A549 (cell line): ENCODE measurements around the gene FHIT.

Experiments
- EP300 ChIP-seq, 2 experiments: fragments of >200 bp; sonication (Bioruptor Twin); formaldehyde crosslinking; IDR thresholded peaks; 2 replicates in 1 of 2; 3 replicates in 1 of 2; pipeline ENCODE4 v1.6.1; 2016 to 2017
- ESRRA ChIP-seq: fragments of 150-350 bp; IDR thresholded peaks from 2 replicates; pipeline ENCODE4 v1.6.1; 2014; ENCODE audit warnings: mild to moderate bottlenecking, low read length, borderline replicate concordance
- HDAC2 ChIP-seq: fragments of 200-600 bp; sonication (generic); IDR thresholded peaks from 2 replicates; pipeline ENCODE4 v1.6.1; 2016
- JUN ChIP-seq, 2 experiments: fragments of >200 bp; sonication (Bioruptor Twin); formaldehyde crosslinking; IDR thresholded peaks; 2 replicates in 1 of 2; 3 replicates in 1 of 2; pipeline ENCODE4 v1.6.1; 2016 to 2017
- POLR2A ChIP-seq: IDR thresholded peaks from 2 replicates; pipeline ENCODE4 v1.6.1; 2012; ENCODE audit warnings: mild to moderate bottlenecking, low read length
- RARB ChIP-seq: fragments of 250-450 bp; sonication (Bioruptor Pico); IDR thresholded peaks from 2 replicates; pipeline ENCODE4 v1.8.0; 2021; ENCODE audit warnings: mild to moderate bottlenecking, moderate library complexity
- SMC3 ChIP-seq: fragments of >200 bp; sonication (Bioruptor Twin); formaldehyde crosslinking; IDR thresholded peaks from 3 replicates; pipeline ENCODE4 v1.6.1; 2018; ENCODE audit warnings: inconsistent platforms
- TF ChIP-seq, protein P1 (sequence below): fragments of >200 bp; sonication (Bioruptor Twin); formaldehyde crosslinking; IDR thresholded peaks from 3 replicates; pipeline ENCODE4 v1.5.1; 2016
- TF ChIP-seq, protein P2 (sequence below): IDR thresholded peaks from 2 replicates; pipeline ENCODE4 v1.6.1; 2012
- TF ChIP-seq, protein P3 (sequence below): fragments of 450-650 bp; IDR thresholded peaks from 2 replicates; pipeline ENCODE4 v1.6.1; 2014; ENCODE audit warnings: antibody characterized with exemption

DNA sequence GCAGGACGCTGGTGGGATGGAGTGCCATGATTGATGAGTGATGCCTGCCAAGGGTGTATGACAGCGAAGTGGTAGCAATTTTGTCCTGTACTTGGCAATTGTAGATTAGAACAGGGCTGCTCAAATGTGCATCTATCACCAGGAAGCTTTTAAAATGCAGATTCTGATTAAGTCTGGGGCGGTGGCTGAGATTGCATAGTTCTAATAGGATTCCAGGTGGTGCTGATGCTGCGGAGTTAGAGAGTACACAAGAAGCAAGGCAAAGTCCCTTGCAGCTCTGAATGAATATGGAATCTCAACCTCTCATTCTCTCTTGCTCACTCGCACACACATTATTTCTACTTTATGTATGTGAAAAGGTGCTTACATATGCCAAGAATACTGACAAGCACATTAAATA lies 670.4 kb downstream of the FHIT start:
- TF ChIP-seq POLR2A (no peak), EP300 (IDR thresholded peaks at IDR 0.05) (no peak), HDAC2 (no peak), SMC3 (no peak), ESRRA (no peak), JUN (IDR thresholded peaks at IDR 0.05) (no peak), RARB (CRISPR knock-in tag) (no peak)
- TF ChIP-seq, protein P1, sequence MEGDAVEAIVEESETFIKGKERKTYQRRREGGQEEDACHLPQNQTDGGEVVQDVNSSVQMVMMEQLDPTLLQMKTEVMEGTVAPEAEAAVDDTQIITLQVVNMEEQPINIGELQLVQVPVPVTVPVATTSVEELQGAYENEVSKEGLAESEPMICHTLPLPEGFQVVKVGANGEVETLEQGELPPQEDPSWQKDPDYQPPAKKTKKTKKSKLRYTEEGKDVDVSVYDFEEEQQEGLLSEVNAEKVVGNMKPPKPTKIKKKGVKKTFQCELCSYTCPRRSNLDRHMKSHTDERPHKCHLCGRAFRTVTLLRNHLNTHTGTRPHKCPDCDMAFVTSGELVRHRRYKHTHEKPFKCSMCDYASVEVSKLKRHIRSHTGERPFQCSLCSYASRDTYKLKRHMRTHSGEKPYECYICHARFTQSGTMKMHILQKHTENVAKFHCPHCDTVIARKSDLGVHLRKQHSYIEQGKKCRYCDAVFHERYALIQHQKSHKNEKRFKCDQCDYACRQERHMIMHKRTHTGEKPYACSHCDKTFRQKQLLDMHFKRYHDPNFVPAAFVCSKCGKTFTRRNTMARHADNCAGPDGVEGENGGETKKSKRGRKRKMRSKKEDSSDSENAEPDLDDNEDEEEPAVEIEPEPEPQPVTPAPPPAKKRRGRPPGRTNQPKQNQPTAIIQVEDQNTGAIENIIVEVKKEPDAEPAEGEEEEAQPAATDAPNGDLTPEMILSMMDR, result no peak
- TF ChIP-seq, protein P2, sequence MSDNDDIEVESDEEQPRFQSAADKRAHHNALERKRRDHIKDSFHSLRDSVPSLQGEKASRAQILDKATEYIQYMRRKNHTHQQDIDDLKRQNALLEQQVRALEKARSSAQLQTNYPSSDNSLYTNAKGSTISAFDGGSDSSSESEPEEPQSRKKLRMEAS, result no peak
- TF ChIP-seq, protein P3, sequence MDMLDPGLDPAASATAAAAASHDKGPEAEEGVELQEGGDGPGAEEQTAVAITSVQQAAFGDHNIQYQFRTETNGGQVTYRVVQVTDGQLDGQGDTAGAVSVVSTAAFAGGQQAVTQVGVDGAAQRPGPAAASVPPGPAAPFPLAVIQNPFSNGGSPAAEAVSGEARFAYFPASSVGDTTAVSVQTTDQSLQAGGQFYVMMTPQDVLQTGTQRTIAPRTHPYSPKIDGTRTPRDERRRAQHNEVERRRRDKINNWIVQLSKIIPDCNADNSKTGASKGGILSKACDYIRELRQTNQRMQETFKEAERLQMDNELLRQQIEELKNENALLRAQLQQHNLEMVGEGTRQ, result no peak
